Measurements from ENCODE around the gene RSU1.

GRCh38 chr10:16751244-16751643 lies 66.0 kb downstream of the RSU1 start:
- TF ChIP-seq POLR2A (IDR thresholded peaks at IDR 0.05; ENCODE audit: borderline replicate concordance, extremely low read depth, insufficient read depth, insufficient read length) = no peak
- peak; percentile 11 for TF ChIP-seq YY1 (IDR thresholded peaks at IDR 0.05; ENCODE audit: extremely low read depth, insufficient replicate concordance, low read depth, low read length)
- TF ChIP-seq ELF1 (IDR thresholded peaks at IDR 0.05; ENCODE audit: borderline replicate concordance, low read depth) = no peak
- TF ChIP-seq CTCF (IDR thresholded peaks at IDR 0.05 in 2 of 3, conservative IDR thresholded peaks at IDR 0.05 in 1 of 3; ENCODE audit: borderline replicate concordance in 1 of 3, insufficient read depth in 1 of 3, low read depth in 2 of 3, low read length in 2 of 3) = no peak
- TF ChIP-seq FOSL1 (IDR thresholded peaks at IDR 0.05; ENCODE audit: low read depth) = no peak
- TF ChIP-seq ZNF274 (IDR thresholded peaks at IDR 0.05; ENCODE audit: low read depth, low read length) = no peak
- TF ChIP-seq POLR2AphosphoS5 (IDR thresholded peaks at IDR 0.05; ENCODE audit: low read depth, low read length) = no peak
- TF ChIP-seq MAX (IDR thresholded peaks at IDR 0.05) = no peak
- no peak for TF ChIP-seq RAD21 (IDR thresholded peaks at IDR 0.05; ENCODE audit: low read depth)
